Body of pancreas (tissue), 4 donors: ENCODE data around the gene COMT. TPM values are rescaled to one million over a fixed set of nuclear protein-coding genes. Genes with fewer than 3 reads are reported as not detected.

Experiments
- ATAC-seq: fragments of 150-250 bp; one replicate; pipeline ENCODE4 v1.9.1; 2016
- DNase-seq, 4 donors: peaks; one replicate each; pipeline ENCODE4 v3.0.0-alpha.2; 2019
- H3K27ac ChIP-seq, 4 donors: fragments of 200-600 bp; sonication (generic); 1 replicate in 3 of 4; 2 replicates in 1 of 4; pipeline versions ENCODE4 v1.5.1 to v1.6.1; 2016 to 2019; ENCODE audit warnings: mild to moderate bottlenecking in 1 of 4, mixed read lengths in 1 of 4, moderate library complexity in 1 of 4
- H3K27me3 ChIP-seq, 2 donors: fragments of 200-600 bp; sonication (generic); one replicate each; pipeline ENCODE4 v1.6.0; 2016; ENCODE audit warnings: mild to moderate bottlenecking in 1 of 2
- H3K36me3 ChIP-seq, 2 donors: fragments of 200-600 bp; sonication (generic); replicated peaks in 1 of 2; 2 replicates each; pipeline ENCODE4 v1.5.1; 2016; ENCODE audit warnings: low read depth in 2 of 2; ENCODE audit not compliant: insufficient read depth in 1 of 2
- H3K4me1 ChIP-seq: fragments of 200-600 bp; sonication (generic); one replicate; pipeline ENCODE4 v1.6.0; 2016
- H3K4me3 ChIP-seq, 2 donors: fragments of 200-600 bp; sonication (generic); 1 replicate in 1 of 2; 2 replicates in 1 of 2; pipeline ENCODE4 v1.5.1; 2016 to 2019
- H3K9me3 ChIP-seq, 3 donors: fragments of 200-600 bp; sonication (generic); 1 replicate in 2 of 3; 2 replicates in 1 of 3; pipeline ENCODE4 v1.5.1; 2016
- CTCF ChIP-seq, 7 experiments: fragments of 450-650 bp in 4 of 7; fragments of 200-600 bp in 3 of 7; sonication (generic) in 3 of 7; IDR thresholded peaks; one replicate each; pipeline ENCODE4 v1.5.1; 2016 to 2019; ENCODE audit warnings: antibody characterized with exemption in 7 of 7
- POLR2A ChIP-seq, 3 donors: fragments of 450-650 bp; IDR thresholded peaks; one replicate each; pipeline ENCODE4 v1.6.1; 2016; ENCODE audit warnings: antibody characterized with exemption in 3 of 3, mild to moderate bottlenecking in 2 of 3
- WGBS, 2 donors: methylation state at CpG; one replicate each; pipeline ENCODE4 v1.1.5; 2017; 5-methylcytosine and 5-hydroxymethylcytosine counted together
- intact Hi-C: fragments of 100-400 bp; cut with DNase I; formaldehyde crosslinking; loops from one replicate; pipeline ENCODE4 v1.15.1; 2023
- total RNA-seq, 2 donors: library from RNA; depleted of rRNA; stranded (reverse); fragments of >200 nt; gene quantifications; one replicate each; pipeline ENCODE4 v1.1.0, GENCODE V29; 2016

Gene COMT
- total RNA-seq, 2 donors from 2014 or later, result 85.6 to 98.2 TPM

- 94 to 100% methylated on average over 4 of the region's 4 CpGs for WGBS, 2 donors
- no peak for ATAC-seq
- Histone ChIP-seq H3K4me3 (no peak overlapping the region), H3K27me3 (no peaks in the 10 kb centered on the region), H3K4me1 (no peaks in the 10 kb centered on the region), H3K36me3 (no peaks in the 10 kb centered on the region), H3K9me3 (no peaks in the 10 kb centered on the region), H3K27ac (no peak overlapping the region)
- TF ChIP-seq POLR2A (IDR thresholded peaks at IDR 0.05), result no peak
- no peak for TF ChIP-seq CTCF (IDR thresholded peaks at IDR 0.05)
- intact Hi-C loops, result loop anchor here (10.0 kb wide), 1 partner anchor 319 kb away; no protein-coding TSS in a partner anchor
- DNase-seq, result no peak
These were observed 34.1 kb downstream of the COMT start for GRCh38 chr22:19975707-19976035.

GRCh38 chr22:19976671-19977070 lies 35.1 kb downstream of the COMT start:
- DNase-seq (no peak), ATAC-seq (no peak)
- Histone ChIP-seq H3K27me3 (no peaks in the 10 kb centered on the region), H3K27ac (no peak overlapping the region), H3K4me1 (no peaks in the 10 kb centered on the region), H3K36me3 (no peaks in the 10 kb centered on the region), H3K4me3 (no peak overlapping the region), H3K9me3 (no peaks in the 10 kb centered on the region)
- 89 to 92% methylated on average over 3 of the region's 3 CpGs for WGBS, 2 donors
- TF ChIP-seq POLR2A (IDR thresholded peaks at IDR 0.05), result no peak
- no peak for TF ChIP-seq CTCF (IDR thresholded peaks at IDR 0.05)
- intact Hi-C loops, result loop anchor here (10.0 kb wide), 1 partner anchor 318 kb away; no protein-coding TSS in a partner anchor

- no peak overlapping the region for H3K27ac ChIP-seq
These were observed 36.0 kb downstream of the COMT start for GRCh38 chr22:19977296-19978243.

DNA sequence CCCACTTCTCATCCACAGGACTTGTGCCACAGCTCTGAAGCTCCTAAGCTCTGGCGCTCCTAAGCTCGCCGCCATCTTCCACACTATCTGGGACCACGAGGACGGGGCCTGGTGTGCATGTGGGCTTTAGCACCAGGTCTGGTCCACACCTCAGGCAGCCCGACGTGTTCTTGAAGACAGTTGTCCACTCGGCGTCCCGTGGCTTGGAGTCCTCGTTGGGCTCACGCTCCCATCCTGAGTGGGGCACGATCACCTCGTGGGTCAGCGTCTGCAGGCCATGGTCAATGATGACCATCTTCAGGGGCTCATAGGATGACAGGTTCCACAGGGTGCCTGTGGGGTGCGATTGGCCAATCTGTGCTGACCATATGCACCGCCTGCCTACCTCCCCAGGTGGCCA lies 37.2 kb downstream of the COMT start:
- no peaks in the 10 kb centered on the region for H3K27me3 ChIP-seq
- no peak overlapping the region for H3K4me3 ChIP-seq
- TF ChIP-seq POLR2A (IDR thresholded peaks at IDR 0.05) (no peak), CTCF (IDR thresholded peaks at IDR 0.05) (no peak)
- H3K27ac ChIP-seq, result no peak overlapping the region
- H3K4me1 ChIP-seq, result no peaks in the 10 kb centered on the region
- no peaks in the 10 kb centered on the region for H3K9me3 ChIP-seq
- no peaks in the 10 kb centered on the region for H3K36me3 ChIP-seq
- intact Hi-C loops, result loop anchor here (10.0 kb wide), 1 partner anchor 316 kb away; no protein-coding TSS in a partner anchor
- 91 to 94% methylated on average over 9 to 17 of the region's 17 CpGs for WGBS, 2 donors
- ATAC-seq (no peak), DNase-seq (no peak)

More at GRCh38 chr22:19977296-19978243, 36.0 kb downstream of the COMT start:
- Histone ChIP-seq H3K4me1 (no peaks in the 10 kb centered on the region), H3K27me3 (no peaks in the 10 kb centered on the region), H3K36me3 (no peaks in the 10 kb centered on the region), H3K9me3 (no peaks in the 10 kb centered on the region), H3K4me3 (no peak overlapping the region)
- TF ChIP-seq POLR2A (IDR thresholded peaks at IDR 0.05) (no peak), CTCF (IDR thresholded peaks at IDR 0.05) (no peak)
- DNase-seq (no peak), ATAC-seq (no peak)
- intact Hi-C loops, result loop anchor here (10.0 kb wide), 1 partner anchor 317 kb away; no protein-coding TSS in a partner anchor
- 90 to 94% methylated on average over 19 to 29 of the region's 32 CpGs for WGBS, 2 donors
